ENCODE data around the gene GUCA1C.

Gene GUCA1C

GRCh38 chr3:108907194-108907593 is 46.5 kb downstream of the GUCA1C start:
- no peak for DNase-seq

GRCh38 chr3:108899530-108899929 is 54.1 kb downstream of the GUCA1C start:
- DNase-seq: no peak

GRCh38 chr3:108897883-108898282 is 55.8 kb downstream of the GUCA1C start:
- DNase-seq: no peak

- no peak for DNase-seq
These were observed 58.7 kb downstream of the GUCA1C start for GRCh38 chr3:108894981-108895380.

- DNase-seq: no peak
These were observed 61.8 kb downstream of the GUCA1C start for GRCh38 chr3:108891833-108892232.

GRCh38 chr3:108887777-108888176 is 65.9 kb downstream of the GUCA1C start:
- DNase-seq: no peak

- no peak for DNase-seq
These were observed 66.6 kb downstream of the GUCA1C start for GRCh38 chr3:108887121-108887520.

GRCh38 chr3:108883373-108883772 is 70.3 kb downstream of the GUCA1C start:
- no peak for DNase-seq

- DNase-seq: no peak
These were observed 70.9 kb downstream of the GUCA1C start for GRCh38 chr3:108882762-108883161.

- DNase-seq: no peak
These were observed 73.8 kb downstream of the GUCA1C start for GRCh38 chr3:108879915-108880314.

GRCh38 chr3:108877901-108878300 is 75.8 kb downstream of the GUCA1C start:
- no peak for DNase-seq

GRCh38 chr3:108863799-108864135 is 89.9 kb downstream of the GUCA1C start:
- no peak for DNase-seq

GRCh38 chr3:108862865-108863798 is 90.5 kb downstream of the GUCA1C start:
- DNase-seq: peak; percentile 38

GRCh38 chr3:108861401-108861800 is 92.3 kb downstream of the GUCA1C start:
- DNase-seq: no peak

Data from fibroblast of skin of back (primary cell).